Activated CD4-positive, alpha-beta T cell treated with anti-CD3 and anti-CD28 coated beads, Interleukin-10, Interleukin-2, amounts not matched to agents 100 ng/mL and 50 ng/mL, durations not matched to agents 16 hours and 8 hours (primary cell): ENCODE data around the gene VEZF1.
A peak's percentile ranks its signal among the peaks of the same experiment; 100 is the strongest.

Source experiments
- DNase-seq: peaks from one replicate; pipeline ENCODE4 v3.0.0-alpha.2; 2020

VEZF1 gene

DNA sequence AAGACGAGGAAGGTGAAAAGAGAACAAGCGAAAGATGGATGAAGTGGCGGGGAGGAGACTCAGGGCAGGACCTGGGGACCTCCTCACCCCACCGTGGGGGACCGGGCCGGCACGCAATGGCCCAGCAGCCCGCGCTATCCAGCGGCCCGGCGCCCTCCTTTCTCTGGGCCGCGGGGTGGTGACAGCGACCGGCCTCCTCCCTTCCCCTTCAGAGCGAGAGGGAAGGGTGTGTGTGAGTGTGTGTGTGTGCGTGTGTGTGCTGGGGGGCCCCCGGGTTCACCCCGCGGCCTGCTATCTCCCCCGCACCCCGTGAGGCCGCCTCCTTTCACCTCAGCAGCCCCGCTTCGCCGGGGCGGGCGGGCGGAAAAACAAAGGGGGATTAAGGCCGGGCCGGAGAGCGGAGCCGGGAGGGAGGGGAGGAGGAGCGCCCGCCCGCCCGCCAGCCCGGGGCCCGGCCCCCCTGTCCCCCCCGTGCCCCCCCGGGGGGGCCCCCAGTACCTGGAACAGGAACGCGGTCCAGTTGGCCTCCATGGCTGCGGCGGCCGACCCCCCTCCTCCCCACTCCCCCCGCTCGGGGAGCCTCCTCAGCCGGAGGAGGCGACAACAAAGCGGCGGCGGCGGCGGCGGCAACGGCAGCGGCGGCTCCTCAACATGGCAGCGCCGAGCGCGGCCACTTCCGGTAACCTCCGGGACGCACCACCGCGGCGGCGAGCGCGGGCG, at the start of gene VEZF1:
VEZF1 (minus strand) TSS at position 674 of the 720 bp plus-strand sequence; CDS start at position 531, 143 bp downstream.
- DNase-seq = peak; percentile 81

- DNase-seq = no peak
Observed at GRCh38 chr17:58032691-58033415, 44.8 kb upstream of the VEZF1 start.

DNA sequence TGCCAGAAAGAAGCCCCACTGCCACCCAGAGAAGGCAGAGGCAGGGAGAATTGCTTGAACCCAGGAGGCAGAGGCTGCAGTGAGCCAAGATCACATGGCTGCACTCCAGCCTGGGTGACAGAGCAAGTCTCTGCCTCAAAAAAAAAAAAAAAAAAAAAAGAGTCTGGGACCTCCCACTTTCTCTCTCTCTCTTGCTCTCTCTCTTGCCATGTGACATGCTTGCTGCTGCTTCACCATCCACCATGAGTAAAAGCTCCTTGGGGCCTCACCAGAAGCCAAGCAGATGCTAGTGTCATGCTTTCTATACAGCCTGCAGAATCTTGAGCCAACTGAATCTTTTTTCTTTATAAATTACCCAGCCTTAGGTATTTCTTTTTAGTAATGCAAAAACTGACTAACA, 40.5 kb upstream of the VEZF1 start:
- no peak for DNase-seq

GRCh38 chr17:58020401-58020800, 32.3 kb upstream of the VEZF1 start:
- DNase-seq = no peak

- DNase-seq = no peak
Observed at GRCh38 chr17:58019521-58019920, 31.5 kb upstream of the VEZF1 start.

- no peak for DNase-seq
Observed at GRCh38 chr17:58019039-58019438, 31.0 kb upstream of the VEZF1 start.

- no peak for DNase-seq
Observed at GRCh38 chr17:58010067-58010799, 22.2 kb upstream of the VEZF1 start.

GRCh38 chr17:58007781-58008706, 20.0 kb upstream of the VEZF1 start:
- no peak for DNase-seq

DNA sequence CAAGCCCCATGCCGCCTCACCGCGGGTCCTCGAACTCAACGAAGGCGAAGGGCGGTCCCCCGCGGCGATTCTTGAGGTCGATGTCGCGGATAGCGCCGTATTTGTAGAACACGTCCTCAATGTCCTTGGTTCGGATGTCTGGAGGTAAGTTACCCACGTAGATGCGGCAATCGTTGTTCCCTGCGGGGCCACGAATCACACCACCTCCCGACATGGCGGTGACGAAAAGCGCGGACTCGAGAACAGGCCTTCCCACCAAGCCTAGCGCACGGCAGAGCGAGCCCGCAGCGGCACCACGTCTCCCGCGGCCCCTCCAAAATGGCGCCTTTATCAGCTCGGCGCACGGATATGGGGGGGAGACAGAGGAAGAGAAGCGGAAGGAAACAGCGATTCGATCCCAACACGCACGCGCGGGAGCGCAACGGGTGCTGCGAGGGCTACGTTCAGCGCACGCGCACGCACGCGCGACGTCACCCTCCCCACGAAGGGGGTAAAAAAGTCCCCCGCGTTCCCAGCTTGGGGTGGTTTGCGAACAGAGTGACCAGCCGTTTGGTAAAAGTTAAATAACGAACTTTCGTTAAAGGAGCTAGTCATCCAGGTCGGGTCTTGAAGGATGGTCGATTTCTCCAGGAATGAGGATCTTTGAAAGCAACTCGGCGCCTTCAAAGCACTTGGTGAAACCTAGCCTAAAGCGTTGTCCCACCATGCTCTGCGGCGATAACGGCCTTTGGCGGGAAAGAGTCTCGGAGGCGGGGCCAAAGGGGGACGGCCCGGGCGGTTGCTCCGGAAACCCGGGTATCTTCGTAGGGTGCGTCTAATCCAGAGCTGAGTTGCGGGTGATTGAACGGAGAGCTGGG, 19.1 kb upstream of the VEZF1 start, which contains the start of gene SRSF1:
SRSF1 (minus strand) TSS at position 323 of the 857 bp plus-strand sequence; CDS start at position 214, 109 bp downstream.
- peak; percentile 98 for DNase-seq

DNA sequence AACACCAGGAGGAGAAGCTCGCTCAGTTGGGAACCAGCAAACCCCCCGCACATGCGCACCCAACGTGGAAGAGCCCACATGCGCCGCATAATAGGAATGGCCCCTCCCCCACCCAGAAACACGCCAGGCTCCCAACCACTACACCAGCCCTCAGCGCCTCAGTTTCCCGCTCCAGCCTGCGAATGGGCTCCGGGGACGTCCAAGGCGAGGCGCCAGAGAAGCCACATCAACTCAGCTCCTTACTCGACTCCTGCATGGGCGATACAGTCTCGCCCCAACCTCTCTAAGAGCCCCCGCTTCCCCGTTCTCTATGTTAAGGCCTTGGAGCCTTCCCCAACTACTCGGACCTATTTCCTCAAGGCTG, 18.5 kb upstream of the VEZF1 start:
- DNase-seq = peak; percentile 80

- no peak for DNase-seq
Observed at GRCh38 chr17:58005728-58006559, 17.9 kb upstream of the VEZF1 start.

GRCh38 chr17:58005031-58005727, 17.1 kb upstream of the VEZF1 start:
- no peak for DNase-seq

- DNase-seq = no peak
Observed at GRCh38 chr17:58004060-58004459, 16.0 kb upstream of the VEZF1 start.

DNA sequence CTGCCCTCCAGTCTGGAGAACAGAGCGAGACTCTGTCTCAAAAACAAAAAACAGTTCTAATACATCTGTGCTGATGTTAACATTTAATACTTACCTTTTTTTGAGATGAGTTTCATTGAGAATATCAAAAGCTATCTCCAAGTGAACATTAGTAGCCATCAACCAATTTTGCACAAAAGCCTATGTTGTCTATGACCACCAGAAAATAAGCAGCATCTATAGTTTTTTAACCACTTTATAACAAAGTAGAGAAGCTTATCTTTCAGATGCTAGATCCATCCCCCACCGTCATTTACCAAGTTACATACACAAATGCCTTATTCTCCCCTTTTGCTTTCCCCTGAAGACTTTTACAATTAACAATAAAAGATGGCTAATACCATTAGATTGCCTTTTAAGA, 14.9 kb upstream of the VEZF1 start:
- DNase-seq = no peak

DNA sequence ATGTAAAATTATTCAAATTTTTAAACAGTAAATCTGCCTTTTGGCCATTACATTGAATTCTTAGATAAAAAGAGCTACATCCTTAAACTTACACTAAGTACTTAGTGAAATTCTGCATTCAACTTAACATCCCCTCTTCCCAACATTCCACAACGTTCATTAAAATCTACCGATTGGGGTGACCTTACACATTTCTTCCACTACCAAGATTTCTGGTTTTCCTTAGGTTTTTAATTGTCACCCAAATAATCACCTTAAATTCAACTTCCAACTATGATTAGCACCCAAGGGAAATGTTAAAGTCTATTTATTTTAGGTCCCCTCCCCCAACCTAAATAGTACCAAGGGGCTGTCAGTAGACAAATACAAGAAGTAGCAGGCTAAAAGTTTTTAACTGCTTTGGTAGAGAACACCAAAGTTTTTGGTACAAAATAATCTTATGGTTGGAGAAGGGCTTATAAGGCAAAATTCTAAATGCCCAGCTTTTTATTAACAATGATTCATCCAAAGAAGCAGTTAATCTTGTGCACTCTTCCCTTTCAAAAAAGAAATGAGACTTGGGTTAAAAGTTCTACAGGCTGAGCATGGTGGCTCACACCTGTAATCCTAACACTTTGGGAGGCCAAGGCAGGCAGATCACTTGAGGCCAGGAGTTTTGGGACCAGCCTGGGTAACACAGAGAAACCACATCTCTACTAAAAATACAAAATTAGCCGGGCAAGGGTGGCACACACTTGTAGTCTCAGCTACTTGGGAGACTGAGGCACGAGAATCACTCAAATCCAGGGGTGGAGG, 14.3 kb upstream of the VEZF1 start:
- DNase-seq = no peak

- no peak for DNase-seq
Observed at GRCh38 chr17:58001461-58002124, 13.5 kb upstream of the VEZF1 start.

- peak; percentile 72 for DNase-seq
Observed at GRCh38 chr17:57999496-58000017, 11.5 kb upstream of the VEZF1 start.

DNA sequence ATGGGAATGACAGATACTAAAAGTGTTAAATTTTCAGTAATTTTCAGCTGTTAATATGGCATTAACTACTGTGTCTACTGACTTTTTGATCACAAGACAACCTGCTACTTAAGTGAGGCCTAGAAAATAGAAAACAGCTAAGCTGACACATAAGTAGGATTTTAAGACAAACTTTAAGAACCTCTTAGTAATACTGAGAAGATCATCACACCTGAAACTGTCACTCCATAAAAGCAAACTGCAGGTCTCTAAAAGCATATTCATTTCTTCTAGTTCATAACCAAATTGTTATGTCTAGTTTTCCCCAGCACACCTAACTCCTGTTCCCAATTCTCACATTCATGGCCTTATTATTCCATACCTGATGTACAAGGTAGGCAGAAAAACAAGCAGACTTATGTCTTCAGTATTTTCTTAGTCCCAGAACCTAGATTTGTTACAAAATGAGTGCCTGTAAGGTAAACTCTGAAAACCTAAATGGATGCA, 11.0 kb upstream of the VEZF1 start:
- DNase-seq = no peak
